Measurements from ENCODE around the gene SLC30A2. TPM values are rescaled to one million over a fixed set of nuclear protein-coding genes. Genes with fewer than 3 reads are reported as not detected.
"Not testable (repeated sequence)": the region's sequence is repeated elsewhere in the genome, so short reads cannot be mapped to it uniquely, and the experiment has no call there.

Gene SLC30A2
- not detected in 2 replicates for total RNA-seq

DNA sequence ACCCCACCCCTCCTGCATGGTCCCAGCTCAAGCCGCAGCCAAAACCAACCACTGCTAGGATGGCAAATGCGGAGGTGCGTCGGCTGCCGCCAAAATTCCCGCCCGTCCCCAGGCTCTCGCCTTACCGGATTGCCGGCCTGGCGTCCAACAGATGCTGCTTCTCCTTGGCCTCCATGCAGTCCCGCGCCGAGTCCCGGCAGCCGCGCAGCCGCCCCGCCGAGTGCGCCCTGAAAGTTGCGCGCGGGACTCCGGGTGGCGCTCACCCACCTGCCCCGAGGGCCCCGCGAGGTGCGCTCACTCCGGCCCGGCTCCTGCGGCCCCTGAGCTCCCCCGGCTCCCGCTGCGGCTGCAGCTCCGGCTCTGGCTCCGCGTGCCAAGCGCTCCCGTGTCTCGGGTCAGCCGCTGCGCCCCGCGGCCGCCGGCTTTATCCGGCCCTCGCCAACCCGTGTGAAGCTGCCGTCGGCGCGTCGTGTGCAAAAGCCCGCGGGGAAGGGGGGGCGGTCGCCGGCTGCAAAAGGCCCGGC lies at the start of gene SLC30A2:
Gene SLC30A2, minus strand, starts transcription at position 397 of the 524 bp plus-strand sequence. Its CDS starts 222 bp downstream, at position 175.
- DNase-seq, result peak; percentile 10

GRCh38 chr1:26094677-26095383 lies 48.9 kb upstream of the SLC30A2 start:
- peak; percentile 28 for DNase-seq

GRCh38 chr1:26094076-26094669 lies 48.3 kb upstream of the SLC30A2 start:
- DNase-seq, result no peak

DNA sequence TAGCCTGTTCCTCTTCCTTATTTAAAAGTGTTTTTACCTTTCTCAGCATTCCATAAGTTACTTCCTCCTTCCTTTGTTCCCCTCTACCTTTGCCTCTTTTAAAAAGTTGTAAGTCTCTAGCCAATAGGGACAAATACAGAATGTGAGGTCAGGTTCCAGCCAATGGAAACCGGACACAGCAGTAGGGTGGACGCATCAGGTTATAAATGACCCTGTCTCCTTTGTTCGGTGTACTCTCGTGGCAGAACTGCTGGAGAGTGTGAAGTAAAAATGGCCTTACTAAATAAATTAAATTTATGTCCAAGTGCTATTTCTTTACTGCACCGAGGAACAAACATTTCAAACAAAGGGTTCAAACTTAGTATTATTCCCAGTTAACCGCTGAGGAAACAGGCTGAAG lies 47.7 kb upstream of the SLC30A2 start:
- DNase-seq, result not testable (repeated sequence)

DNA sequence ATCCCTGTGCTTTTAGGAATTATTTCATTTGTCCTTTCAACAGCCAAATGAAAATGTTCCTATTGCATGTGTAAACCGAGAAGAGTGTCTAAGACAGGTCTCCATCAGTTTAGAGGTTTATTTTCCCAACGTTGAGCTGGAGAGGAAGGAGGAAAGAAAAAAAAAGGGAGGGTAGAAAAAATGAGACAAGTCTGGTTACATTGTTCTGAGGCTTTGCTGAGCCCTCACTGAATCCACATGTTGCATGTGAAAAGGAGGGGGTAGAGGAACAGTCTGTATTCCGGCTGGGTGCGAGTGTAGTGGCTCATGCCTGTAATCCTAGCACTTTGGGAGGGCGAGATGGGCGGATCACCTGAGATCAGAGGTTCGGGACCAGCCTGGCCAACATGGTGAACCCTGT lies 46.5 kb upstream of the SLC30A2 start:
- DNase-seq, result no peak

GRCh38 chr1:26090893-26091292 lies 45.0 kb upstream of the SLC30A2 start:
- DNase-seq, result no peak

- no peak for DNase-seq
Measured at GRCh38 chr1:26089125-26089524, 43.2 kb upstream of the SLC30A2 start.

DNA sequence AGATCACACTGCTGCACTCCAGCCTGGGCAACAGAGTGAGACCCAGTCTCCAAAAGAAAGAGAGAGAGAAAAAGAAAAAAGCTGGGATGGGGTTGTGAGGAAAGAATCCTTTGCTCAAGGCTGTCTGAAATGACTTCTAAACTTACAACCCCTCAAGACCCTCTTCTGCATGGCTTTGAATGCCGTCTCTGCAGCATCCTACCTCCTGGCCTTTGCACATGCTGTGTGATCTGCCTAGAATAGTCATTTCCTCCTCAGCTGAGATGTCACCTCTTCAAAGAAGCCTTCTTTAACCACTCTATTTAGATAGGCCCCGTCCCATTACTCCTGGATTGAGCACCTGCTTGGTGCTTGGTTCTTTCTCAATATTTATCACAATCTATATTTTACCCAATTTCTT lies 38.9 kb upstream of the SLC30A2 start:
- DNase-seq, result no peak

DNA sequence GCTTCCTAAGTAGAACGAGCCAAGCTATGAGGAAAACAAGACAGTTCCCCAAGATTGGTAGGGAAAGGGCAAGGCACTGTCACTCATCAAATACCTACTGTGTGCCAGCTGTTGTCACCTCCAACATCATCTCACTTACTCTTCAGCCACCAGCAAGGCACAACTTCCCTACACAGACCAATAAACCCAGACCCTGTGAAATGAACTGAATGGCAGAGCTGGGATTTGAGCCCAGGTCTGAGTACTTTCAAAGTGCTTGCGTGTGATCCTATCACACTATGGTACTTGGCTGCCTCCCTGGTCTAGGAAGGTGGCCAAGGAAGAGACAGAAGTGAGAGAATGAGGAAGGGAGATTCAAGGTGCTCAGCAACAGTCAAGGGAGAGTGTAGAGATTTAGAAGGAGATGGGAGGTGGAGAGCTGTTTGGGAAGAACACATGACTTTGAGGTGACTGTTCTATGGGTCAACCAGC lies 38.2 kb upstream of the SLC30A2 start:
- DNase-seq, result no peak

- no peak for DNase-seq
Measured at GRCh38 chr1:26083208-26083607, 37.3 kb upstream of the SLC30A2 start.

DNA sequence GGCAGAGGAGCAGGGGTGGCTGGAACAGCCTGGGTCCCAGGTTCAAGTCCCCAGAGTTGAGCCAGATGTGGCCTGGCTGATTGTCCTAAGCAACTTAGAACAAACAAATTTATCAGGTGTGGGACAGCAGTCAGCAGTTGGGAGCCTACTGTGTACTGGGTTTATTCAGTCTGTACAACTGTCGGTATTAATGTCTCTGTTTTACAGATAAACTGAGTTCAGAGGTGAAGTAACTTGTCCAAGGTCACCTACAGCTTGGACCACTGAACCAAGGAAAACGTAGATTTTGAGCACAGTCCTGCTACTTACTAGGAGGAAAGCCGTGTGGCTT lies 36.1 kb upstream of the SLC30A2 start:
- no peak for DNase-seq

- no peak for DNase-seq
Measured at GRCh38 chr1:26081267-26082019, 35.5 kb upstream of the SLC30A2 start.

DNA sequence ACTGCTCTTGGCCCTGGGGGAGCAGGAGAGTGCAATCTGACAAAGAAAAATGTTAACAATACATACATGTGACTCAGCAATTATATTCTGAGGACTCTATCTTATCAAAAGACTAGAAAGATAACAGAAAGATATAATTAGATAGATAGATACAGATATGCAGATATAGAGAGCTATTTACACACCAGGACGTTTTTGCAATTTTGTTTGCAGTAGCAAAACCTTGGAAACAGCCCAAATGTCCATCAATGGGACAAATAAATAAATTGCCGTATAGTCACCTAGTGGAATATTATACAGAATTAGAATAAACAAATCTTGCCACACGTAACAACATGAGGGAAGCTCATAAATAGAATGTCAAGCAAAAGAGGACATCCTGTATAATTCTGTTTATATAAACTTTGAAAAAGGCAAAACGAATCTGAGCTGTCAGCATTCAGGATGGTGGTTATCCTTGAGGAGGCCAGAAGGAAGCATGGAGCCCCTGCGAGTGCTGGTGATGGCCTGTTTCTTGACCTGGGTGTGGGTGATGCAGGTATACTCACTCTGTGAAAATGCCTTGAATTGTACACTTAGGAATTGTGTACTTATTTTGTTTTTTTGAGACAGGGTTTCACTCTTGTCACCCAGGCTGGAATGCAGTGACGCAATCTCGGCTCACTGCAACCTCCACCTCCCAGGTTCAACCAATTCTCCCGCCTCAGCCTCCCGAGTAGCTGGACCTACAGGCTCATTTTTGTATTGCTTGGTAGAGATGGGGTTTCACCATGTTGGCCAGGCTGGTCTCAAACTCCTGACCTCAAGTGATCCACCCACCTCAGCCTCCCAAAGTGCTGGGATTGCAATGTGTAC lies 34.3 kb upstream of the SLC30A2 start:
- DNase-seq, result no peak

- no peak for DNase-seq
Measured at GRCh38 chr1:26079178-26079563, 33.3 kb upstream of the SLC30A2 start.

DNA sequence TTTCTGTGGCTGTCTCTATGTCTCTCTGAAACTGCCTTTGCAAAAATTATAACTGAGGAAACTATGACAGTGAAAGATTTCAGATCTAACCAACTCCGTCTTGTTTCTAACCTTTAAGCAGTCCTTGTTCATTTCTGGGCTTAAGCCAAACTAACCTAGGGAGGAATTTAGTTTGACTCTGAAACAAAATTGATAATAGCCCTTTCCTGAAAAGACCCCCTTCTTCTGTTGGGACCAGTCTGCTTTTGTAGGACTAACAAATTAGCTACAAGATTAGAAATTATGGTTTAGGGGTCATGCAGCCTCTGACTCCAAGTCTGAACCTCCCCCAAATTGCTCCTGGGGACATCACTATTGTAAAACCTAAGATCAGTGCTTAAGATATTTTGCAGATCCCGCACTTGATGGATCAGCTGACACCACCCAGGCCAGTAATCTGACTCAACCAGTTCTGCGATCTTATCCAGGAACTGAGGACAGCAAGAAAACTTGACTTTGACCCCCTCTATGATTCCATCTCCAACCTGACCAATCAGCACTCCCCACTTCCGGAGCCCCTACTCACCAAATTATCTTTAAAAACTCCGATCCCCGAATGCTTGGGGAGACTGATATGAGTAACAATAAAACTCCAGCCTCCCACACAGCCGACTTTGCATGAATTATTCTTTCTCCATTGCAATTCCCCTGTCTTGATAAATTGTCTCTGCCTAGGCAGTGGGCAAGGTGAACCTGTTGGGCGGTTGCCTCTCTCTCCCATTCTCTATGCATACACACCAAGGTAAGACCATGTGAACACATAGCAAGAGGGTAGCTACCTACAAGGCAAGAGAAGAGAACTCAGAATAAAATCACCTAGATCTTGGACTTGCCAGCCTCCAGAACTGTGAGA lies 32.6 kb upstream of the SLC30A2 start:
- DNase-seq, result no peak

DNA sequence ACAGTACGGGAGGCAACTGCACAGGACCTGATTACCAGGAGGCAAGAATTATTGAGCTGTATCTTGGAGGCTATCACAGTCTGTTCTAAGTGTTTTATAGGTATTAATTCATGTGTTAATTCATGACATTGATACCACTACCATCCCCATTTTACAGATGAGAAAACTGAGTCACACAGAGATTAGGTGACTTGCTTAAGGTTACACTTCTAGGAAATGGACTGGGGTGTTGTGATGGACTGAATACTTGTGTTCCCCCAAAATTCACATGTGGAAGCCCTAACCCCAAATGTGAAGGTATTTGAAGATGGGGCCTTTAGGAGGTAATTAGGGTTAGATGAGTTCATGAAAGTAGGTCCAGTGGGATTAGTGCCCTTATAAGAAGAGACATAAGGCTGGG lies 31.6 kb upstream of the SLC30A2 start:
- no peak for DNase-seq

DNA sequence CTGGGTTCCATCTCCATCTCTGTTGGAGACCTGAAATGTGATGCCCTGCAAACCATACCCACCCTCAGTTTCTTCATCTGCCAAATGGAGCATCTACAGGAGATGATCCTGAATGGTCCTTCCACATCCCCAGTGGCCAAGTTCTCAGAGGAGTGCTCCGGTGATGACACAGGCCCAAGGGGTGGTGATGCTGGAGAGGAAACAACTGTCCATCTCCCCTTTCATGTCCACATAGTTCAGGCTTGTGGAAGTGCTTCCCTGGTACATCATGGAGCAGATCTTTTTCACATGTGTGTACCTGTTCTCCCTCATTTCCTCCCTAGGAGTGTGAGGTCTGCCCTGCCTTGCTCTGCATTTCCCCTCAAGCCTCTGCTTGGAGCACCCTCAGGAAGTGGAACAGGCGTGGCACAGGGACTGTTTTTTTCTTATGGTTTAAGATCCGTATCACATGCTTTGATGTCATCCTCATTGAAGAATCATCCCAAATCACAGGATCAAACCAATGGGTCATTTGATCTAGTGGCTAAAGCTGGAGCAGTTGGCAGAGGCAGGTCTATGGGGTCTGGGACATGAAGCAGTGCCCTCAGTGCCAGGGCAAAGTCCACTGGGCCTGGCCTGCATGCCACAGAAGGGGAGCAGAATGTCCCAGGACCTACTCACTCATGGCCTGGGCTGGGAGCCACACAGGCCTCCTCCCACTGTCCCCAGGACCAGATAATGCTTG lies 29.7 kb upstream of the SLC30A2 start:
- no peak for DNase-seq

- peak; percentile 5 for DNase-seq
Measured at GRCh38 chr1:26072305-26072704, 26.4 kb upstream of the SLC30A2 start.

DNA sequence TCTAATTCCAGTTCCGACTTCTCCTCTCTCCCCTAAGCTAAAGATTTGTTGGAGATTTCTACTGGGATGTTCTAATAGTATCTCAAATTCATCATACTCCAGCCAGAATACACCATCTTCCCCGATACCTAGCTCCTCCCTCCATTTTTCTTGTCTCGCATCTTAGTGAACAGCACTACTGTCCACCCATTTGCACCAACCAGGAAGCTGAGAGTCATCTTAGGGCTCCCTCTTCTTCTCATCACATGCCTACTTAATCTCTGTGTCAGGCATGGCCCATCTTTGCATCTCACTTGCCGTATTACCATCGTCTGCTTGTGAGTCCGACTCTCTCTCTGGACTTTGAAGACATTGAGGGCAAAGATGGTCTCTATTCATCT lies 25.0 kb upstream of the SLC30A2 start:
- no peak for DNase-seq

DNA sequence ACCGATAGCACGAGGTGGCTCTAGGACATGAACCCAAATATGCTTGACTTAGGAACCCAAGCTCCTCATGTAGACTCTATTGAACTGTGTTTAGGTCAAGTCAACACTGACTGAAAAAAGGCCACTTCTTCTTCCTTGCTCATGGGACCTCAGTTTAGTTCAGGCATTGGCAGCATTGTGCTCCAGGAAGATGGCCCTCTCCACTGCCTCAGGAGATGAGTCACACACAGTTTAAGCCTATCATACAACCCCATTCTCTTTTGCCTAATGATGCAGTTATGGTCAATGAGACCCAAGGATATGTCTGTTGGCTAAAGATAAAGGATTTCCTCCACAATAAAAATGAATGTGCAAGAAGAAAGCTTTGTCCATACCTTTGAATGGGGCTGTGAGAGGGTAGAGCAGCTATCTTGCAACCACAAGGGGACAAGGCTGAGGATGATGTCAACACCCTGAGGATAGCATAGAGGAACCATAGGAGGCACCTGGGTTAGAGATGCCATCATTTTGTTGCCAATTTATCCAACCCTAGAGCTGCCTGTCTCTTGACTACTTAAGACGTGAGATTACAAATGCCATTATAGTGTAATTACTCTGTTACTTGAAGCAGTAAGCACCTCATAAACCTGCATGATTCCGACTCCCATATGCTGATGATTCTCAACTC lies 24.5 kb upstream of the SLC30A2 start:
- DNase-seq, result peak; percentile 9

Data from dermis blood vessel endothelial cell (primary cell).